Activated B cell treated with CpG ODN at 0.5 μM for 24 hours (primary cell): ENCODE measurements around the gene CHRM5. TPM values are rescaled to one million over a fixed set of nuclear protein-coding genes. Genes with fewer than 3 reads are reported as not detected.

Experiments
- ATAC-seq: fragments of 200-7000 bp; cut with Tn5 transposase; one replicate; pipeline ENCODE4 v1.10.0; 2021; ENCODE audit warnings: low read depth, mild to moderate bottlenecking, moderate library complexity
- CTCF ChIA-PET: fragments of 350-600 bp; sonication (Branson Sonifier 250); formaldehyde crosslinking; loops from one replicate; lab custom pipeline; 2021; ENCODE audit warnings: antibody characterized with exemption; lab: Charles Lee
- POLR2A ChIA-PET: fragments of 350-600 bp; sonication (Branson Sonifier 250); formaldehyde crosslinking; loops from one replicate; lab custom pipeline; 2021; ENCODE audit warnings: antibody characterized with exemption; lab: Charles Lee
- DNase-seq: peaks from one replicate; pipeline ENCODE4 v3.0.0; 2022
- H3K27ac Mint-ChIP-seq: one replicate; pipeline ENCODE4 v1.8.0; 2020; ENCODE audit warnings: mixed read lengths
- H3K27me3 Mint-ChIP-seq: one replicate; pipeline ENCODE4 v1.8.0; 2021; ENCODE audit warnings: mixed read lengths
- H3K36me3 Mint-ChIP-seq: one replicate; pipeline ENCODE4 v1.8.0; 2021; ENCODE audit warnings: low read depth, mixed read lengths
- H3K4me1 Mint-ChIP-seq: one replicate; pipeline ENCODE4 v1.8.0; 2021; ENCODE audit warnings: mixed read lengths
- H3K4me3 Mint-ChIP-seq: one replicate; pipeline ENCODE4 v1.8.0; 2020; ENCODE audit warnings: mild to moderate bottlenecking, mixed read lengths
- H3K9me3 Mint-ChIP-seq: one replicate; pipeline ENCODE4 v1.8.0; 2020; ENCODE audit warnings: mixed read lengths
- CTCF ChIP-seq: fragments of 200-600 bp; IDR thresholded peaks from one replicate; pipeline ENCODE4 v1.8.0; 2022; ENCODE audit warnings: antibody characterized with exemption, mild to moderate bottlenecking
- intact Hi-C: fragments of 100-400 bp; cut with micrococcal nuclease; formaldehyde crosslinking; loops from one replicate; pipeline ENCODE4 v1.15.1; 2024
- total RNA-seq: library from RNA; stranded (reverse); gene quantifications from 2 replicates; pipeline ENCODE4 v1.2.3, GENCODE V29; 2022

The CHRM5 gene
- total RNA-seq, 1 donor from 2014 or later, result not detected

GRCh38 chr15:34054081-34054707, 85.9 kb downstream of the CHRM5 start:
- Mint-ChIP-seq H3K4me1 (no peaks in the 10 kb centered on the region), H3K4me3 (no peak overlapping the region), H3K36me3 (peaks cover 16% of the 10 kb centered on the region), H3K9me3 (peaks cover 19% of the 10 kb centered on the region), H3K27me3 (peaks cover 9% of the 10 kb centered on the region), H3K27ac (no peak overlapping the region)
- POLR2A ChIA-PET, result no interaction called here
- CTCF ChIA-PET, result no interaction called here
- TF ChIP-seq CTCF, result no peak
- ATAC-seq (no peak), DNase-seq (no peak)
- intact Hi-C loops, result no loop called here

DNA sequence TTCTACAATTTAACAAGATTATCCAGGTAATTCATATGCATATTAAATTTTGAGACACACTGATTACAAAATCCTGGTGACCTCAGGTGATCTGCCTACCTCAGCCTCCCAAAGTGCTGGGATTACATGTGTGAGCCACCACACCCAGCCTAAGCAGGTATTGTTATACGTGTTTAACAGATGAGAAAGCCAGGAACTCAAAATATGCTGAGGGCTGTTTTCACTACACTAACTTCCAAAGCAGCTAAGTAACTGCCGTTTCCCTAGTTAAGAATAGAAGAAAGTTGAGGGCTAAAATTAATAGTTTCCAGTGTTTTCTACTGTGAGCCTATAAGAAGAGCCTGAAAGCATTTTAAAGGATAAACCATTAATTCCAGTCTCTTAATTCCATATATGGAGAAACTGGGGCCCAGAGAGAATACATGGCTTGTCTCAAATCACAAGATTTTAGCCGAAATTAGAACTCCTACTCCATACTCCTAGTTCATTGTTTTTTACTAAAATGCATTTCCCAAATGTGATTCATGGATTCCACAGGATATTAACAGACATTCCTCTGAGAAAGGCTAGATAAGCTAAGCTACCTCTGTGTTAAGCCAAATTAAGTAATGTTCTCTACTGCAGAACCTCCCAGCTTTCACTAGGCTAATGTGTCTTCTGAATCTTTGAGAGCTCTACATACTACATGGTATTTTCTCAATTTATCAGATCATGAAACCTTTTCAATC, 87.7 kb downstream of the CHRM5 start:
- POLR2A ChIA-PET, result no interaction called here
- Mint-ChIP-seq H3K36me3 (peaks cover 4% of the 10 kb centered on the region), H3K4me3 (no peak overlapping the region), H3K9me3 (peaks cover 7% of the 10 kb centered on the region), H3K4me1 (no peaks in the 10 kb centered on the region), H3K27ac (no peak overlapping the region), H3K27me3 (peaks cover 2% of the 10 kb centered on the region)
- intact Hi-C loops, result no loop called here
- CTCF ChIA-PET, result no interaction called here
- DNase-seq, result no peak
- TF ChIP-seq CTCF, result no peak
- ATAC-seq, result no peak

GRCh38 chr15:34056911-34057310, 88.6 kb downstream of the CHRM5 start:
- H3K27ac Mint-ChIP-seq, result no peak overlapping the region
- DNase-seq (no peak), ATAC-seq (no peak)
- intact Hi-C loops, result no loop called here
- peaks cover 4% of the 10 kb centered on the region for H3K4me1 Mint-ChIP-seq
- H3K27me3 Mint-ChIP-seq, result no peaks in the 10 kb centered on the region
- H3K4me3 Mint-ChIP-seq, result no peak overlapping the region
- POLR2A ChIA-PET, result no interaction called here
- H3K36me3 Mint-ChIP-seq, result no peaks in the 10 kb centered on the region
- no peaks in the 10 kb centered on the region for H3K9me3 Mint-ChIP-seq
- no peak for TF ChIP-seq CTCF
- CTCF ChIA-PET, result no interaction called here

DNA sequence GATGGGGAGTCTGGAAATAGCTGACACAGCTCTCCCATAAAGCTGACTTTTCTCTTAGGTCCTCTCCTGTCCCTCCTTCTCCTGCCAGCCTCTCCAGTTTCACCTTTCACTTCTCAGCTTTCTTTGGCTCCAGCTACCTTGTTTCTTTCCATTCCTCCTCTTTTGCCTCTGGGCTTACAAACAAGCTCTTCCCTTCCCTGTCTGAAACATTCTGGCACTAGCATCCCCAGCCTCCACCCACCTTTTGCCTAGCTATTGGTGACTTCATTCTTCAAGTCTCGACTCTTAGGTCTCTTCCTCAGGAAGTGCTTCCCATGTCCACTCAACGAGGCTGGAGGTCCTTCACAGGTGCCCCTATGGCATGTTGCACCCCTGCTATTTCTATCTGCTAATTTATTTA, 91.2 kb downstream of the CHRM5 start:
- intact Hi-C loops, result no loop called here
- CTCF ChIA-PET, result interaction anchor here (0.8 kb wide), 1 partner anchor 150 kb away, joined by 4 read pairs; the partner anchor contains the start of gene KATNBL1
- DNase-seq (no peak), ATAC-seq (no peak)
- TF ChIP-seq CTCF, result no peak
- H3K36me3 Mint-ChIP-seq, result no peaks in the 10 kb centered on the region
- POLR2A ChIA-PET, result no interaction called here
- no peak overlapping the region for H3K27ac Mint-ChIP-seq
- H3K4me1 Mint-ChIP-seq, result peaks cover 4% of the 10 kb centered on the region
- no peaks in the 10 kb centered on the region for H3K9me3 Mint-ChIP-seq
- H3K27me3 Mint-ChIP-seq, result no peaks in the 10 kb centered on the region
- no peak overlapping the region for H3K4me3 Mint-ChIP-seq

- Mint-ChIP-seq H3K4me3 (no peak overlapping the region), H3K9me3 (no peaks in the 10 kb centered on the region), H3K36me3 (no peaks in the 10 kb centered on the region), H3K27me3 (no peaks in the 10 kb centered on the region), H3K4me1 (peaks cover 4% of the 10 kb centered on the region), H3K27ac (no peak overlapping the region)
- no peak for DNase-seq
- POLR2A ChIA-PET, result no interaction called here
- CTCF ChIA-PET, result interaction anchor here (0.8 to 2.2 kb wide), 2 partner anchors 150 to 528 kb away, joined by 4 to 11 read pairs; partner anchors contain the start of gene KATNBL1
- intact Hi-C loops, result no loop called here
- no peak for TF ChIP-seq CTCF
- no peak for ATAC-seq
Observed at GRCh38 chr15:34059946-34060345, 91.6 kb downstream of the CHRM5 start.
